Esophagus muscularis mucosa (tissue), 4 donors: Measurements from ENCODE around the gene LYRM1.

Source experiments
- EP300 ChIP-seq: sonication (generic); formaldehyde crosslinking; IDR thresholded peaks from one replicate; pipeline ENCODE4 v1.6.1; 2017; ENCODE audit warnings: antibody characterized with exemption
- POLR2A ChIP-seq: fragments of 450-650 bp; IDR thresholded peaks from one replicate; pipeline ENCODE4 v1.6.1; 2017; ENCODE audit warnings: antibody characterized with exemption, moderate library complexity, mild to moderate bottlenecking, low read depth
- POLR2AphosphoS5 ChIP-seq, 2 donors: sonication (generic); formaldehyde crosslinking; IDR thresholded peaks; one replicate each; pipeline ENCODE4 v1.6.1; 2017; ENCODE audit warnings: antibody characterized with exemption in 2 of 2
- TF ChIP-seq, protein P1 (sequence below), 3 experiments: fragments of 200-600 bp in 2 of 3; fragments of 450-650 bp in 1 of 3; sonication (generic) in 2 of 3; IDR thresholded peaks; one replicate each; pipeline ENCODE4 v1.5.1; 2017 to 2019; ENCODE audit warnings: antibody characterized with exemption in 3 of 3, mild to moderate bottlenecking in 2 of 3, moderate library complexity in 1 of 3

DNA sequence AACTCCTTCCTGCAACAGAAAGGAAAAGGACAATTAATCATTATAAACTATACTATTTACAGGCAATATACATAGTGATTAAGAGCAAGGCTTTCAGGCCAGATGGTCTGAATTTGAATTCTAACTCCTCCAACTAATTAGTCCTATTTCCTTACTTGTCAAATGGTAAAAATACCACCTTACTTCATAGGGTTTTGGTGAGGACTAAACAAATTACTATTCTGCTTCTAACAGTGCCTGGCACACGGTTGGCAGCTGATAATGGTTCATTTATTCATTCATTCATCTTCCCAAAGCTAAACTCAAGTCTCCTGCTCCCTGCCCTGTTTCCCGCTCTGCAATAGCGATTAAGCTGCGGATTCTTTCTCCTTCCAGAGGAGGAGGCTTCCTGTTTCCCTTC is 40.2 kb upstream of the LYRM1 start:
- TF ChIP-seq POLR2AphosphoS5 (IDR thresholded peaks at IDR 0.05) (no peak), POLR2A (no peak), EP300 (no peak)
- TF ChIP-seq, protein P1, sequence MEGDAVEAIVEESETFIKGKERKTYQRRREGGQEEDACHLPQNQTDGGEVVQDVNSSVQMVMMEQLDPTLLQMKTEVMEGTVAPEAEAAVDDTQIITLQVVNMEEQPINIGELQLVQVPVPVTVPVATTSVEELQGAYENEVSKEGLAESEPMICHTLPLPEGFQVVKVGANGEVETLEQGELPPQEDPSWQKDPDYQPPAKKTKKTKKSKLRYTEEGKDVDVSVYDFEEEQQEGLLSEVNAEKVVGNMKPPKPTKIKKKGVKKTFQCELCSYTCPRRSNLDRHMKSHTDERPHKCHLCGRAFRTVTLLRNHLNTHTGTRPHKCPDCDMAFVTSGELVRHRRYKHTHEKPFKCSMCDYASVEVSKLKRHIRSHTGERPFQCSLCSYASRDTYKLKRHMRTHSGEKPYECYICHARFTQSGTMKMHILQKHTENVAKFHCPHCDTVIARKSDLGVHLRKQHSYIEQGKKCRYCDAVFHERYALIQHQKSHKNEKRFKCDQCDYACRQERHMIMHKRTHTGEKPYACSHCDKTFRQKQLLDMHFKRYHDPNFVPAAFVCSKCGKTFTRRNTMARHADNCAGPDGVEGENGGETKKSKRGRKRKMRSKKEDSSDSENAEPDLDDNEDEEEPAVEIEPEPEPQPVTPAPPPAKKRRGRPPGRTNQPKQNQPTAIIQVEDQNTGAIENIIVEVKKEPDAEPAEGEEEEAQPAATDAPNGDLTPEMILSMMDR (IDR thresholded peaks at IDR 0.05): no peak
